PC-3 (cell line): ENCODE data around the gene CUL2. TPM values are rescaled to one million over a fixed set of nuclear protein-coding genes. Genes with fewer than 3 reads are reported as not detected.
"Not testable (repeated sequence)": the region's sequence is repeated elsewhere in the genome, so short reads cannot be mapped to it uniquely, and the experiment has no call there.

Experiments used
- ATAC-seq: fragments of 200-7000 bp; cut with Tn5 transposase; 2 replicates; pipeline ENCODE4 v1.9.1; 2020; ENCODE audit warnings: mild to moderate bottlenecking, moderate library complexity
- BruUV-seq: library from RNA; stranded (reverse); fragments of 400-500 nt; replicated peaks from 2 replicates; lab custom pipeline; 2021; lab: Mats Ljungman, UMichigan
- CTCF ChIA-PET: fragments of 300-600 bp; sonication (Branson Sonifier 250); formaldehyde crosslinking; loops from one replicate; lab custom pipeline; 2022; ENCODE audit warnings: antibody characterized with exemption; lab: Charles Lee
- POLR2A ChIA-PET: fragments of 300-600 bp; sonication (Branson Sonifier 250); formaldehyde crosslinking; loops from one replicate; lab custom pipeline; 2022; ENCODE audit warnings: antibody characterized with exemption; ENCODE audit not compliant: unreplicated experiment; lab: Charles Lee
- DNase-seq: peaks from one replicate; pipeline ENCODE4 v3.0.0-alpha.2; 2015
- H2AFZ ChIP-seq: fragments of 300-600 bp; sonication (generic); 2 replicates; pipeline ENCODE4 v1.6.0; 2016; ENCODE audit warnings: antibody characterized with exemption, low read length
- H3F3A ChIP-seq: fragments of 300-600 bp; sonication (generic); one replicate; pipeline ENCODE4 v1.6.0; 2017; ENCODE audit warnings: antibody characterized with exemption, low read length, control low read depth, mild to moderate bottlenecking; ENCODE audit not compliant: unreplicated experiment
- H3K27ac ChIP-seq: fragments of 300-600 bp; sonication (generic); 2 replicates; pipeline ENCODE4 v1.5.1; 2016; ENCODE audit warnings: mild to moderate bottlenecking, low read length
- H3K27me3 ChIP-seq: fragments of 300-600 bp; sonication (generic); 2 replicates; pipeline ENCODE4 v1.6.1; 2016; ENCODE audit warnings: low read length, mixed read lengths
- H3K36me3 ChIP-seq: fragments of 300-600 bp; sonication (generic); 2 replicates; pipeline ENCODE4 v1.6.1; 2016; ENCODE audit warnings: low read depth, mixed run types, low read length, mixed read lengths
- H3K4me1 ChIP-seq: fragments of 300-600 bp; sonication (generic); 2 replicates; pipeline ENCODE4 v1.5.1; 2016; ENCODE audit warnings: low read length; ENCODE audit not compliant: insufficient read depth
- H3K4me2 ChIP-seq: fragments of 300-600 bp; sonication (generic); 2 replicates; pipeline ENCODE4 v1.6.0; 2016; ENCODE audit warnings: low read length
- H3K4me3 ChIP-seq: fragments of 300-600 bp; sonication (generic); 2 replicates; pipeline ENCODE4 v1.5.1; 2016; ENCODE audit warnings: mild to moderate bottlenecking, low read length, mixed read lengths
- H3K79me2 ChIP-seq: fragments of 300-600 bp; sonication (generic); 2 replicates; pipeline ENCODE4 v1.6.1; 2017; ENCODE audit warnings: low read length, mixed read lengths
- H3K9ac ChIP-seq: fragments of 300-600 bp; sonication (generic); 2 replicates; pipeline ENCODE4 v1.6.0; 2016; ENCODE audit warnings: mild to moderate bottlenecking, low read length
- H3K9me2 ChIP-seq: fragments of 300-600 bp; sonication (generic); replicated peaks from 2 replicates; pipeline ENCODE4 v1.6.1; 2016; ENCODE audit warnings: mixed run types, low read length, mixed read lengths
- H3K9me3 ChIP-seq: fragments of 300-600 bp; sonication (generic); 2 replicates; pipeline ENCODE4 v1.6.1; 2016; ENCODE audit warnings: low read length, mixed read lengths
- H4K20me1 ChIP-seq: fragments of 300-600 bp; sonication (generic); 2 replicates; pipeline ENCODE4 v1.6.1; 2016; ENCODE audit warnings: low read length, mixed read lengths
- CTCF ChIP-seq: fragments of 300-600 bp; sonication (generic); conservative IDR thresholded peaks from 2 replicates; pipeline ENCODE4 v1.5.1; 2017; ENCODE audit warnings: antibody characterized with exemption, low read depth, mild to moderate bottlenecking, low read length
- EZH2 ChIP-seq: fragments of 300-600 bp; sonication (generic); IDR thresholded peaks from one replicate; pipeline ENCODE4 v1.6.1; 2017; ENCODE audit warnings: antibody characterized with exemption, mild to moderate bottlenecking, low read length; ENCODE audit not compliant: unreplicated experiment
- EZH2phosphoT487 ChIP-seq: fragments of 300-600 bp; sonication (generic); IDR thresholded peaks from 2 replicates; pipeline ENCODE4 v1.6.1; 2018; ENCODE audit warnings: mild to moderate bottlenecking, antibody characterized with exemption, low read length, borderline replicate concordance
- intact Hi-C: fragments of 100-400 bp; cut with micrococcal nuclease; formaldehyde crosslinking; loops from 2 replicates; pipeline ENCODE4 v1.9.0; 2023
- total RNA-seq: library from RNA; depleted of rRNA; stranded (reverse); fragments of >200 nt; gene quantifications from 2 replicates; pipeline ENCODE4 v1.2.3, GENCODE V29; 2014

CUL2 gene
- total RNA-seq, 1 experiment from 2014 or later = 129 TPM

- no peak for TF ChIP-seq EZH2phosphoT487
- no peak for TF ChIP-seq EZH2
- no peak for TF ChIP-seq CTCF
- Histone ChIP-seq H3K4me2 (no peak overlapping the region), H3K36me3 (no peaks in the 10 kb centered on the region), H3K9ac (no peak overlapping the region), H3K9me3 (peaks cover 4% of the 10 kb centered on the region), H3K4me3 (no peak overlapping the region), H4K20me1 (no peaks in the 10 kb centered on the region), H3K27me3 (no peaks in the 10 kb centered on the region), H3K27ac (no peak overlapping the region), H3K9me2 (no peaks in the 10 kb centered on the region), H3K79me2 (no peaks in the 10 kb centered on the region), H2AFZ (no peak overlapping the region), H3F3A (no peaks in the 10 kb centered on the region), H3K4me1 (peaks cover 10% of the 10 kb centered on the region)
- ATAC-seq = no peak
- DNase-seq = no peak
- ChIA-PET CTCF (no interaction called here), POLR2A (interaction anchor here (0.5 kb wide), 1 partner anchor 18 kb away, joined by 3 read pairs; no protein-coding TSS in a partner anchor)
- intact Hi-C loops = no loop called here
- BruUV-seq = no TSS peak
Observed at GRCh38 chr10:34979938-34980337, 110.2 kb downstream of the CUL2 start.

- peak overlapping the region; percentile 13 for H3K4me2 ChIP-seq
- H3K79me2 ChIP-seq = no peaks in the 10 kb centered on the region
- peak; percentile 87 for DNase-seq
- intact Hi-C loops = no loop called here
- no peaks in the 10 kb centered on the region for H3K9me2 ChIP-seq
- ATAC-seq = peak; percentile 65
- no peaks in the 10 kb centered on the region for H3K9me3 ChIP-seq
- H3K9ac ChIP-seq = no peak overlapping the region
- no peak overlapping the region for H3K27ac ChIP-seq
- POLR2A ChIA-PET = no interaction called here
- peak overlapping the region; percentile 2 for H2AFZ ChIP-seq
- no peaks in the 10 kb centered on the region for H3K27me3 ChIP-seq
- BruUV-seq = no TSS peak
- no peaks in the 10 kb centered on the region for H3F3A ChIP-seq
- no peak overlapping the region for H3K4me3 ChIP-seq
- H4K20me1 ChIP-seq = no peaks in the 10 kb centered on the region
- CTCF ChIA-PET = interaction anchor here (0.6 to 1.1 kb wide), 5 partner anchors 17 to 1705 kb away, joined by 3 to 10 read pairs (median 4); no protein-coding TSS in a partner anchor
- no peak for TF ChIP-seq EZH2
- no peaks in the 10 kb centered on the region for H3K36me3 ChIP-seq
- H3K4me1 ChIP-seq = peaks cover 24% of the 10 kb centered on the region
Observed at GRCh38 chr10:34978080-34978479, 112.1 kb downstream of the CUL2 start.

GRCh38 chr10:34976380-34976910 lies 113.7 kb downstream of the CUL2 start:
- CTCF ChIA-PET = not testable (repeated sequence)

More at GRCh38 chr10:34976380-34976910, 113.7 kb downstream of the CUL2 start:
- H3K27me3 ChIP-seq, ATAC-seq, H3K9ac ChIP-seq, DNase-seq, H3K9me2 ChIP-seq, H3K4me3 ChIP-seq, H3K4me2 ChIP-seq, H4K20me1 ChIP-seq, H3K9me3 ChIP-seq, H3F3A ChIP-seq, H2AFZ ChIP-seq, POLR2A ChIA-PET, H3K27ac ChIP-seq, intact Hi-C loops, H3K36me3 ChIP-seq, BruUV-seq, H3K79me2 ChIP-seq: not testable (repeated sequence)
- peaks cover 35% of the 10 kb centered on the region for H3K4me1 ChIP-seq
